Activated T-helper 9 cell treated with anti-CD3 and anti-CD28 coated beads, Interleukin-2, amount 50 U/mL, for 16 hours (primary cell): ENCODE results near the gene TM9SF3.
"Not testable (repeated sequence)": the region's sequence is repeated elsewhere in the genome, so short reads cannot be mapped to it uniquely, and the experiment has no call there.

Experiments used
- DNase-seq: peaks from one replicate; pipeline ENCODE4 v3.0.0-alpha.2; 2020; ENCODE audit warnings: low read depth

Gene TM9SF3

GRCh38 chr10:96598846-96599245 is 12.0 kb upstream of the TM9SF3 start:
- no peak for DNase-seq

DNA sequence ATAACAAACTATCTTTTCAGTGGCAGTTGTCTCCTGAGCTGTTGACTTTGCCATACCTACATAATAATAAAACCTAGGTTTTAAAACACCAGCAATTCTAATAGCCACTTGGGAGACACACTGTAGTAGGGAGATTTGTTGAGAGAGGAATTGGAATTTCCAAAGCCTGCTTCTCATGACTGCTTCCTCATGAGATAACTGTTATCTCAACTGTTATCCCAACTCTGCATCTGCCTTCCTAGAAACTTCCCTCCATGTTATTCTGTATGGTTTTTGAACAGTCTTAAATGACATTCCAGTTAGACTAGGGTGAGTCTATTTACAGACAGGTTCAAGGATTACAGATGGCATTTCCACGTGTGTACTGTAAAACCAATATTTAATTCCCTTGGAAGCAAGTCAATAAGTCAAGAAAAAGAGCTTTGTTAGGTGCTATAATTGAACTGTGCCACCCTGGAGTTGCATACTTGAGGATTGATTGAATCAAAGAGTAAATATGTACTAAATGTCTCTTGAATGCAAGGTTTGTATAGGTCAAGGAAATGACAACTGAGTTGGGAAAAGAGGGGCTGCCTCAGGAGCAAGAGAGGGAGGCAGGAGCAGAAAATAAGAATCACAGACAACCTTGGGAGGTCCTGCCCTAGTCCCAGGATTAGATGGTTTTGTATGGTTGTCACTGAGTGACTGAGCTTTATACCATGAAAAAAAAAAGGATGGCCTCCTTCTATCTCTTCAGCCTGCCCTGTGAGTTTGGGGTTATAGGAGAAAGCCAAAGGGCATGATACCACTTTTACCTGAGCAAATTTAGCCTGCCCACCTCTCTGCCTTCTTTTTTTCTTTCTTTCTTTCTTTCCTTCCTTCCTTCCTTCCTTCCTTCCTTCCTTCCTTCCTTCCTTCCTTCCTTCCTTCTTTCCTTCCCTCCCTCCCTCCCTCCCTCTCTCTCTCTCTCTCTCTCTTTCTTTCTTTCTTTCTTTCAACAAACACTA is 9.9 kb upstream of the TM9SF3 start:
- no peak for DNase-seq

DNA sequence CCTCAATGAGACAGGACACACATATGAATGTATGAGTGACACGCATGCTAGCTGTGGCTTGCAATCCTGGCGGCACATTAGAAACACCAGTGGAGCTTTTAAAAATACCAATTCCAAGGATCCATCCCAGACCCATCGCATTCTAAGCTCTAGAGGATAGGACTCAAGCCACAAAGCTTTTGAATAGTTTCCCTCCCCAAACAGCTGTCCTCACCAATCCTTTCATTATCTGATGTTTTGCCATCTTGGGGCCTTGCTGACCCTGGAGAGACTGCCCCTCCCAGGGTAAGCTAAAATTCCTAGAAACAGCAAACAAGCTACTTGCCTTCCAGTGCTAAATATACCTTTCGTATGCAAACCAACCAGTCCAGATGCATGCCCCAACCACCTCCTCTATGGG is 8.9 kb upstream of the TM9SF3 start:
- DNase-seq: no peak

DNA sequence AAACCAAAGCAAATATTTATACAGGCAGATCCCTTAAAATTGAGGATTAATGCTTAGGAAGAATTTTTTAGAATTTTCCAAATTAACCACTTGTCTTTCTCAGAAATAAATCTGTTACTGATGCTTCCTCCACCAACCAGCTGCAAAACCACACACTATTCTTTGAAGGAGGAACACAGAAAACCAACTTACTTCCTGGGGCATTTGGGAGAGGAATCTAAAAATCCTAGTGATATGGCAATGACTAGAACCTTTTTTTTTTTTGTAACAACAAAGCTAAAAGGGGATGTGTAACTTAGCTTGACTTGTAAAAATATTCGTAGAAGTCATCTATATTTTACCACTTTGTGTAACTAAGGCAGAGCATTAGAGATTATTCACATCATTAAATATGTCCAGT is 5.1 kb upstream of the TM9SF3 start:
- DNase-seq: no peak

GRCh38 chr10:96588616-96589419 is 2.0 kb upstream of the TM9SF3 start:
- no peak for DNase-seq

- no peak for DNase-seq
Measured at GRCh38 chr10:96588060-96588554, 1.3 kb upstream of the TM9SF3 start.

DNA sequence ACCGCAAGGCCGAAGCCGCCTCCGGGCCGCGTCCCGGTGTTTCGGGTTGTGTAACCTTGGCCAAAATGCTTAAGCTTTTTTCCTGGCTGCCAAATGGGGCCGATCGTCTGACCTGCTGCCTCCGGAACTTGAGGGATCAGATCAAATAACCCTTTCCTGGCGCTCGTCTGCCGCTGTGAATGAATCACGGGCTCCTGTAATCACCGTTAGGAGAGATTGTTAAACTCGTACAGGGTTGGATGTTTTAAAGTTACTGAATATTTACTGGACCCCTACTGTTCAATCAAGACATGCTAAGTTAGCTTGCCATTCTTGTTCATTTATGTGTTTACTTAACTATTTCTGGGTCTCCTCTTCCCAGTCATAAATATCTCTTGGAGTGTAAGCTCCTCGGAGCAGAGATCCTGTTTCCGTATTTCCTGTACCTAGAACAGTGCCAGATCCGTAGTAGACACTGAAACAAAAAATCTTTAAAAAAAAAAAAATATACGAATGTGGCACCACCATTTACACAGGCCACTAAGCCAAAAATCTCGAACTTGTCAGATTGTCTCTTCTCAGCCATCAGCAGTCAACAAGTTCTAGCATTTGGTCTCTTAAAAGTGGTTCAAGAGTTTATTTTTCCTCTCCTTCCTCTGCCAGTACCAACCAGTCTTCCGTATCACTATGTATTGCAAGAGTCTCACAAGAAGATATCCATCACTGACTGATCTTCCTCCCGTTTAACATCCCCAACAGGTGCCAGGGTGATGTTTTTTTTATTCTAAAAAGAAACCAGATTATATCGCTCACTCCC is 650 bp upstream of the TM9SF3 start:
- no peak for DNase-seq

- peak; percentile 9 for DNase-seq
Measured at GRCh38 chr10:96585736-96586418, 935 bp downstream of the TM9SF3 start.

DNA sequence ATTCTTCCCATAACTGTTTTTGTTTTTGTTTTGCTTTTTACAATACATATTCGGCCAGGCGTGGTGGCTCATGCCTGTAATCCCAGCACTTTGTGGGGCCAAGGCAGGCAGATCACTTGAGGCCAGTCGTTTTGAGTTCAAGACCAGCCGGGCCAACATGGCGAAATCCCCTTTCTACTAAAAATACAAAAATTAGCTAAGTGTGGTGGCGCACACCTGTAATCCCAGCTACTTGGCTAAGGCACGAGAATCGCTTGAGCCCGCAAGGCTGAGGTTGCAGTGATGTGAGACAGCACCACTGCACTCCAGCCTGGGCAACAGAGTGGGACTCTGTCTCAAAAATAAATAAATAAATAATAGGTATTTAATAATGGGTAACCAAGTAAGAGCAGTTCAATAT is 2.3 kb downstream of the TM9SF3 start:
- no peak for DNase-seq

DNA sequence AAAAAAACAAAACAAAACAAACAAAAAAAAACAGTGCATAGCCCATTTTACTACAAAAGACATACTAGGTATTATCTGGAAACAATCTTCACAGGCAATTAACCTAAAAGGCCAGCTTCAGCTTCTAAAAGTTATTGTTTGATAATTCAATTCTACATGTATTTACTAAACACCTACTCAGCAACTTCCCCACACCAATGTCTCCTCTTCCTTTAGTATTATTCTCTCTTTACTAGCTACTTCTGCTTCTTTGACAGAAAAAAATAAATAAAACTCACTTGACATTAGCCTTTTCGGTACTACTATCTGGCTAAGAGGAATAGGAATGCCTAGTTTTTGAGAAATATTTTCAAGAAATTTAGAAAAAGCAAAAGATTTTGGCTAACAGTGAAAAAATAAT is 2.8 kb downstream of the TM9SF3 start:
- no peak for DNase-seq

DNA sequence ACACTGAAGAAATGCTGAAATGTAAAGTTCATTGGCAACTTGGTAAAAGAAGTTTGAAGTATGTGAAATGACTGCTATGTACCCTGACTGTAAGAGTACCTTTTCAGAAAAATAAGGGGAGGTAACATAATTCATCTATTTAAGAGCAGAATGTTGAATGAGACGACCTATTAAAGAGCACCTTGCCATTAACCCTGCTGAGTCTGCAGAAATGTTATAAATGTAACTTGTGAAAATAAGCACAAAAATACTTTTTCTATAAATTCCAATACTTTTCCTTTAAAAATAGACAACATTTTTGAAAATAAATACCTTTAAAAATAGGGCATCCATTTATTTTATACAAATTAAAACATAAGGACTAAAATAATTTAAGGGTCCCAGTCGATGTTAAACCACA is 7.7 kb downstream of the TM9SF3 start:
- DNase-seq: no peak

DNA sequence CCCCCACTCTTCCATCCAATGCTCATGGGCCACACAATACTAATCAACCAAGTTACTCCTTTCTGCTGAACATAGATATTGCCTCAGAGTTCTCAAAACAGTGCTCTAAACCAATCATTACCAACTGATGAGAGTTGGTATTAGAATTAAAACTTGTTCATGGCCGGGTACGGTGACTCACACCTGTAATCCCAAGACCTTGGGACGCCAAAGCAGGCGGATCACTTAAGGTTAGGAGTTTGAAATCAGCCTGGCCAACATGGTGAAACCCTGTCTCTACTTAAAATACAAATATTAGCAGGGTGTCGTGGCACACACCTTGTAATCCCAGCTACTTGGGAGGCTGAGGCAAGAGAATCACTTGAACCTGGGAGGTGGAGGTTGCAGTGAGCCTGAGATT is 8.2 kb downstream of the TM9SF3 start:
- no peak for DNase-seq

GRCh38 chr10:96578022-96578421 is 8.8 kb downstream of the TM9SF3 start:
- no peak for DNase-seq

DNA sequence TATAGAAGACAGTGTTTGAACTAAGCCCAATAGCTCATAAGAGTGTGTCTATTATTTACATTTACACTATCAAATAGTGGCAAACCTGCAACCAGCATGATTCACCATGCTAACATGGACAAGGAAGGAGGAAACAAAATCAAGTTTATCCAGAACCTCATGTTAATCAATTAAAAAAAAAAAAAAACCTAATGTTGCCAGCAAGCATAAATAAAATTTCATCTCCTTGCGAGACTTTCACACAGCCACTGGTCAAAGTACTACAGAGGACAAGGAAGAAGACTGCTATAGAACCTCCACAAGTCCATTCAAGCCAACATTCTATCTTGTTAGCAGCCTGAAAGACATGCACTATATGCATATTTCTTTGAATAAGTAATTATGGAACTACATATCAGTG is 9.7 kb downstream of the TM9SF3 start:
- no peak for DNase-seq

DNA sequence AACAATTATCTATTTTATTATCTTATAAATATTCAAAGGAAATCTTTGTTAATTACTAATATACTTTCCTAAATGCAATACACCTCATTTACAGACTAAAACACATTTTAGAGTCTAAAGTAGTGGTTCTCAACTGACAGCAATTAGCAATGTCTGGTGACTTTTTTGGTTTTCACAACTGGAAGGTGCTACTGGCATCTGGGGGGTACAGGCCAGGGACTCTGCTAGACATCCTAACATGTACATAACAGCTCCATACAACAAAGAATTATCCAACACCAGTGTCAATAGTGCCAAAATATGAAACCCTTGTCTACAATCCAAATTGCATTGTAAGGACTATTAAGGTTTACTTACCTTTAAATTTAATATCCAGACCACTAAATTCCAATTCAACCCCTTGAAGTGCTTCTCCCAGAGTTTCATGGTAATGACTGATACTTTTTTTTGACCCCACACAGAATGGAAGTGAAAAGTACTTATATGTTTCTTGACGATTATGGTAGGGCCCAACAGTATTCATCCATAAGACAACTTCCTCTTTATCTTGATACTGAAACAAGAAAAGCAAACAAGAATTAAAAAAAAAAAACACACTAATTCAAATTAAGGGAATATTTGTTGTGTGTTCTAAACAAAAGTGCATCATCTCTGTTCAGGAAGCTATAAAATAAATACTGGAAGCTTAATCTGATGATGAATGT is 10.4 kb downstream of the TM9SF3 start:
- no peak for DNase-seq

DNA sequence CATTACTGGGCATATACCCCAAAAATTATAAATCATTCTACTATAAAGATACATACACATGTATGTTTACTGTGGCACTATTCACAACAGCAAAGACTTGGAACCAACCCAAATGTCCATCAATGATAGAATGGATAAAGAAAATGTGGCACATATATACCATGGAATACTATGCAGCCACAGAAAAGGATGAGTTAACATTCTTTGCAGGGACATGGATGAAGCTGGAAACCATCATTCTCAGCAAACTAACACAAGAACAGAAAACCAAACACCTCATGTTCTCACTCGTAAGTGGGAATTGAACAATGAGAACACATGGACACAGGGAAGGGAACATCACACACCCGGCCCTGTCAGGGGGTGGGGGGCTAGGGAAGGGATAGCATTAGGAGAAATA is 12.2 kb downstream of the TM9SF3 start:
- DNase-seq: not testable (repeated sequence)

DNA sequence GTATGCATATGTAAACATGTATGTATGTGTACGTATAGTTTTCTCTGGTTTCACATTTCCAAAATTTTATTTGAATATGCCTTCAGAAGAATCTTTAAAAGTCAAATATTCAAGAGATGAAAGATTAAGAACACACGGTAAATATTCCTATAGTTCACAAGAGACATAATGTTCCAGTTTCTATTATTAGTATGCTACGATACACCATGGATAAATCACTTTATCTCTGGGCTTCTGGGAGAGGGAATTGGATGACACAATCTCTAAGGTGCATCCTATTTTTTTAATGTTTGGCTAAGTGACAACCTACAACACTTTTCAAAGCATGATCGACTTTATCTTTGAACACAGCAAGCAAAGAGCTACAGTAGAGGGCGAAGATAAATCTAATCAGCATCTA is 13.8 kb downstream of the TM9SF3 start:
- DNase-seq: no peak

GRCh38 chr10:96570983-96571964 is 15.5 kb downstream of the TM9SF3 start:
- no peak for DNase-seq

DNA sequence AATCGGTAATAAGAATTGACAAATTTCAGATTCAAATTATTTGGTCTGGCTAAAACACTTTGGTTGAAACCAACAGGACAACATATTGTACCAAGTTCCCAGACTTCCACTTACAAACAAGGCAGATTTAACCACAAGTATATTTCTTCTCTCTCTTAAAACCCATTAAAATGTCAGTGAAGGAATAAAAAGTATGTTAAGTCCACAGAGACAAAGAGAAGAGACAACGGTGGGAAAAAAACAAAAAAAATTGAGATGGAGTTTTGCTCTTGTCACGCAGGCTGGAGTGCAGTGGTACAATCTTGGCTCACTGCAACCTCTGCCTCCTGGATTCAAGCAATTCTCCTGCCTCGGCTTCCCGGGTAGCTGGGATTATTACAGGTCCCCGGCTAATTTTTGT is 16.3 kb downstream of the TM9SF3 start:
- DNase-seq: no peak

DNA sequence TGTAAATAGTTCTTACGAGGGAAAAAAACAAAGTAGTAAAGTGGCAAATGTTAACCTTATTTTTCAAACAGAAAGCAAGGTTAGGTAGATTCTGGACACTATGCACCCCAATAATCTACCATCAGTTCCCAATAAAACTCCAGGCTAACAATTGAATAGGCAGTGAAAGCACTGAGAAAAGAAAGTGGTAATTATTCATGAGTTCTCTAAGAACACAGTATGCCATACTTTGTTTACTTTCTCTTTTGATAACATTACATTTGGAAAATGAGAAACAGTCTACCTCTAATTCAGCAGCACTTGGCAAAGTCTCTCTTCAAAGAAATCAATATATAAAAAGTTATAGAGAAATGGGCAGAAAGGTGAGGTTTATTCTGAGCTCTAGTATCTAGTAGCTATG is 18.4 kb downstream of the TM9SF3 start:
- no peak for DNase-seq
